Hypothalamus (tissue), 51 donors: ENCODE data around the gene RAP1A.
A peak's percentile ranks its signal among the peaks of the same experiment; 100 is the strongest.

Source experiments
- DNase-seq, 51 donors: peaks; one replicate each; lab custom pipeline; 2025; lab: John Stamatoyannopoulos, UW

RAP1A gene

DNA sequence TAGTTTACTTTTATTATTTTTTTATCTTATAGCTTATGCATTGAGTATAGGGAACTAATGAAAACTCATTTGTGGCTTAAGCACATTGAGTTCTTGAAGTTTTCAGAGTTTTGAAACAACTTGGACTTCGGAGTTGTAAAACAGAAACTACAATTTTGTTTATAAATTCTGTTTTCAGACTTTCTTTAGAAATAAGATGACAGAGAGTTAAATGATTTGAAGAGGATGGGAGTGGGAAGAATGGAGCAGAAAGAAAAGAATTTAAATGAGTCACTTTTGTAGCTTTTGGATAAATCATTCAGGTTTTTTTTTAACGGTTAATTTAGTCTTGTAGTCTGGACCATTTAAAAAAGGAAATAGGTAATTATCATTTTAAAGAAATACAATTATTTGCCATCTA lies 87.3 kb downstream of the RAP1A start:
- DNase-seq = no peak

DNA sequence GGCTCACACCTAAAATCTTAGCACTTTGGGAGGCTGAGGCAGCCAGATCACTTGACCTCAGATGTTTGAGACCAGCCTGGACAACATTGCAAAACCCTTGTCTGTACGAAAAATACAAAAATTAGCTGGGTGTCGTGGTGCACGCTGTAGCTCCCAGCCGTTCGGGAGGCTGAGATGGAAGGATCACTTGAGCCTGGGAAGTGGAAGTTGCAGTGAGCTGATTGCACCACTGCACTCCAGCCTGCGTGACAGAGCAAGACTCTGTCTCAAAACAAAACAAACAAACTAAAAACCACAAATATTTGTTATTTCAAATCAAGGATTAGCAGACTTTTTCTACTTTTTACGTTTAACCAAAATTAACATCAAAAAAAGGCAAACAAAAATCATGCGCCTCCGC lies 88.3 kb downstream of the RAP1A start:
- DNase-seq = no peak

DNA sequence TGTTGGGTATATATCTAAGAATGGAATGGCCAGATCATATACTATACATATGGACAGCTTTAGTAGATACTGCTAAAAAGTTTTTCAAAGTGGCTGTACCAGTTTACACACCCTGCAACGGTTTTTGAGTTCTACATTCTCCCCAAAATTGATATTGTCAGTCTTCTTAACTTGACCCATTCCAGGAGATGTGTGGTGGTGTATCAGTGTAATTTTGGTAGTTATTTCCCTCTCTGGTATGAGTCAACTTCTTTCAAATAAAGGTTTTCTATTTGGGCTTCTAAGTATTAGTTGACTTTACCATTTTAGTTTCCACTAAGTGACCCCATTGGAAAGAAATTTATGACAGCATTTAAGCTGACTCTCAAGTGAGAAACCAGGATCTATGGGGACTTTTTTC lies 90.4 kb downstream of the RAP1A start:
- DNase-seq = no peak

DNA sequence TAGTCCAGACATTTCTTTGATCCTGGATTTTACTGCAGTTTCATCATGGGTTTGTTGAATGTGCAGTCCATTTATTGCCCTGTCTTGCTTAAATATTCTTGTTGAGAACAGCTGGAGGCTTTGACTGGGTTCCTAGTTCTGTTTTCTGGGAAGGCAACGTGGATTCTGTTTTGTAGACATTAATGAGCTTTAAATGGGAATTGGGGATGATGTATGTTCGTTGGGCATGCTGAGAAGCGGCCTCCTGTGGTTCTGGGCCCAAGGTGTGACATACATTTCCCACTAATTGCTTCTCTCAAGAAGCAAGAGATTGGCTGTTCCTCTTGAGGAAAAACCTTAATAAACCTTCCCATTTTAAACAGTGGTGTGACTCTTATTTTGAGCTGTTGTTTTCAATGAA lies 96.7 kb downstream of the RAP1A start:
- DNase-seq = no peak

DNA sequence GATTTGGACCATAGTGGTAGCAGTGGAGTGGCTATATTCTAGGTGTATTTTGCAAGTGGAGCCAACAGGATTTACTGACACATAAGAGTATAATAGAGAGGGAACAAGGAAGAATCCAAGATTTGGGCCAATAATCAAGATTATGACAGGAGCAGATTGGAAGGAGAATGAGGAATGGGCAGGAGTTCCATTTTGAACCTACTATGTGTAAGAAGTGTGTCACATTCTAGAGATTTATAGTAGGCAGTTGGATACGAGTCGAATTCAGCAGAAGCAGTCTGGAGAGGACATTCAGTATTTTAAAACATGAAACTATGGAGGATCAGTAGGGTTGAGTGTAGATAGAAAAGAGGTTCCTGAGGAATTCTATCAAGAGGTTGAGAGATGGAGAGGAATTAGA lies 97.9 kb downstream of the RAP1A start:
- no peak for DNase-seq

DNA sequence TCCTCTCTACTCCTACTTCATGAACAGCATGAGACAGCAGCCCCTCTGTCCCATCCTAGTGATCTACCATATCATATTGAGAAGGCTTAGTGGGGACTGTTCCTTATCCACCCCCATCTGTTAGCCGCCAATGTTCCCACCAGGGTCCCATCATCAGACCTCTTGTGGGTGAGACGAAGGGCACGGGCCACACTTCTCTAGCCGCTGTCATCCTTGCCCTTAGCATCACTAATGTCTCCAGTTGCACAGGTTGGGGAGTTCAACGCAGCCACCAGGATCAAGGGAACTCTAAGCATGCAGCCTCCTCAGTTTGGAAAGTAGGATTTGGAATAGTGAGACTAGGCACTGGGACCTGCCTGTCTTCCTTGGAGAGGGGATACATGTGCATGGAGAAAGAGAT lies 99.5 kb downstream of the RAP1A start:
- DNase-seq = no peak

DNA sequence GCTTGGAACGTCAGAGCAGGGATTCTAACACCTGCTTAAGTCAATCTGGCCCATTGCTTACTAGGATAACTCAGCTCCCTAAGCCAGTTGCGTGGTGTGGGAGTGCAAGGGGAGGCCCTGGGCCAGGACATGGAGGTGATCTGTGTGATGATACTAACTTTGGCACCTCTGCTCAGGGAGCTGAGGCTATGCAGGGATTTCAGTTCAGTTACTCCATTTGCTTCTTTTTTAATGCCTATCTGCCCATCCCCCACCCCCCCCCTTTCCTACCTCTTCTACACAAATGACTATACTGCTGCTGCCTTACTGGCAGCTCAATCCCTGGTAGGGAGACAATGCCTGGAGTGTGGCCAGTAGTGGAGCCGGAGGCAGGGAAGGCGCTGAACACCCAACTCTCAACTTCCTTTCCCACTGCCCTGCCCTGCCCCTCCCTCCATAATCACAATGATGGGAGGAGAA lies 100.1 kb downstream of the RAP1A start:
- no peak for DNase-seq

DNA sequence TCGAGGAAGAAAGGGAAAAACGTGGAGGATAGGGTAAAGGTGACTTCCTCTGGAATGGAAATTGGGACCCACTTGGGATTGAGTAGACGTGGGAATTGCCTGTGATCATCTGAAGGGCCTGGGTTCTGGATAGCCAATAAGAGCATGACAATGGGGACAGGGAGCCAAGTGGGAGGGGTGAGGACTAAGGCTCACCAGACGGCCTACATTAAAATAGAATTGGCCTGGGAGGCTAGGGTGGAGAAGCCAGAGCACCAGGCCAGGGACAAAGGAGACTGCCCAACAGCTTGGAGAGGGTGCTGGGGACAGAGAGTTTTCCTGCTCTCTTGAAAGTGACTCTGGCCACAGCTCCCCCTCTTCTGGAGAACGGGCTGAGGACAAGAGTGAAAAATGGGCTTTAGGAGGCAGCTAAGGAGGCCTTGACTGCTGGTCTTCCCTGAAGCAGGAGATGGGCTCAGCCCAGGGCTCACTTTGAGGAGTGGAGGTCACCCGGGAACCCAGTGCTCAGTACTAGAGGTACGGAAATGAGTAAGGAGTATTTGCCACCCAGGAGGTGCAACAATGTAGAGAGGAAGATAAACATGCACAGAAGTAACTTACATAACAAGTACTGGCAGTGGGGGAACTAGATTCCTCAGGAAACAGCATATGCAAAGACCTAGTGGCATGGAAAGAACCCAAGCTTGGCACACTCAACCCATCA lies 100.8 kb downstream of the RAP1A start:
- DNase-seq = no peak

DNA sequence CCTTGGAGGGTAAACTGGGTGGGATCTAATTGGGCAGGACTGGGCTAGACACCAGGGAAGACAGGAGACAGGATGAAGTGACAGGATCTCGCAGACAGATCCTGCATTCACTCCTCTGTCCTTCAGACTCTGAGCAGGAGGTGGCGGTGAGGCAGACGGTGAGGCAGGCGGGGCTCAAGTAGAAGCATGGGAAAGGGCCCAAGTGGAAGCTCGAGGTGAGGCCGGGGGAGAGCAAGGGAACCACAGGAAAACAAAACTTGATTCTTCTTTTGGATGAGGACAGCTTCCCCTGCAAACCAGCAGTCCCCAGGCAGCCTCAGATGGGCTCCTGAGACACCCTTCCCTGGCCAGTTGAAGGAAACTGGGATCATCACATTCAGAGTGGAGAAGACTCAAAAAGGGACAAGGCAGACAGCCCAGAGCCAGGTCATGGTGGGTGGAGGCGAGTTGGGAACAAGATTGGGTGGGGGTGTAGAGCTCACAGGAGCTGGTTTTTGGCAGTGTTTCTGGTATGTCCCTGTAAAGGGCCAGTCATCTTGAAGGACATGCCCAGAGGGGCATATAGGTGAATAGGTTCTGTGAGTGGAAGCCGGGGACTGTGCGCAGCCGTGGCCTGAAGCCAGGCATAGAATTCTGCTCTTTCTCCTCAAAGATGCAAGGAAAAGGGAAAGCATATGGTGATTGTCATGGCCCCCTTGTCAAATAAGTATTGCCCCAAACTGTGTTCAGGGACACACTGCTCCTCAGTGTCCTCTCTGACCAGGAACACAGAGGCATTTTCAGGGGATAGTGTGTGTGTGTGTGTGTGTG lies 101.6 kb downstream of the RAP1A start:
- DNase-seq = peak in 1 of 51 donors; percentile 22

DNA sequence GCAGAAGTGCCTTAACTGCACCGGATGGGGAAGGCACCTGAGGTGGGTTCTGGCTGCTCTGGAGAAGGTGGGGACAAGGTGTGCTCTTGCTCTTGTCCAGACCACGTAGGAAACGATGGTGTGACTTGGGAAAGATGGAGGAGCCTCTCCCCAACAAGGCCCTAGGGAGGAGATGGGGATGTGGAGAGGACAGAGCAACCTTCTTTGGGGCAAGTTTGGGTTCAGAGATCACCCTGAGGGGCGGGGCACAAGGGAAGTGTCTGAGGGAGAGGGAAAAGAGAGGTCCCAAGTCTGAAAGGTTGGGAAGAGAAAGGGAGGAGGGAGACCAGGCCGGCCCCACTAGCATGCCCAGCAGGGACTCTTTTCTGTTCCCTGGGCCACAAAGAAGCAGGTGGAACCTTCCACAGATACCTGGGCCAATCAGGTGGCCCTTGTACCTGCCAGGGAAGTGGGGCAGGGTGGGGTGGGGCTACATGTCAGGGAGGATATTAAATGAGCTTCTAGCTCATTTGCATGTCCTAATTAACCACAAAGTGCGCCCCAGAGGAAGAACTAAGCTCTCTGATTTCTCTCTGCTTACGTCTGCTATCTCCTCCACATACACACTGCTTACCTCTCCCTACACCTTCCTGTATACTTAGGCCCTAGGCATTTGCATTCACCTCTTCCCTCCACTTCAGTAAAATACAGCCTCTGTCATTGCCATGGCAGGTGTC lies 103.7 kb downstream of the RAP1A start:
- DNase-seq = no peak

DNA sequence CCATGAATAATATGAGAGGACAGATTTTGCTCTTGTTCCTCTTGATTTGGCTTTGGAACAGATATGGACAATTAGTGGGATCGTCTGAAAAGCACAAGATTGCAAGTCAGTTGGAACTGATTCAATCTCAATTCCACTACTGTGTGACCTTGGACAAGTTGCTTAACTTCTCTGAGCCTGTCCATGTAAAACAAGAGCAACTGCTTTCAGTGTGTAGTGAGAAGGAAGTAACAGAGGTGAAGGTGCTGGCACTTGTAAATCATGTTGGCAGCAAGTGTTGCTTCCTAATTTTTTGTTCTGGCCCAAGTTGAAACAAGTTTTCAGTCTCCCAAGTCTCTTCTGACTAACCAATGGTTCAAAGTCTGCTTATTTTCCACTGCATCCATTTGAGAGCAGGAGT lies 104.3 kb downstream of the RAP1A start:
- no peak for DNase-seq

DNA sequence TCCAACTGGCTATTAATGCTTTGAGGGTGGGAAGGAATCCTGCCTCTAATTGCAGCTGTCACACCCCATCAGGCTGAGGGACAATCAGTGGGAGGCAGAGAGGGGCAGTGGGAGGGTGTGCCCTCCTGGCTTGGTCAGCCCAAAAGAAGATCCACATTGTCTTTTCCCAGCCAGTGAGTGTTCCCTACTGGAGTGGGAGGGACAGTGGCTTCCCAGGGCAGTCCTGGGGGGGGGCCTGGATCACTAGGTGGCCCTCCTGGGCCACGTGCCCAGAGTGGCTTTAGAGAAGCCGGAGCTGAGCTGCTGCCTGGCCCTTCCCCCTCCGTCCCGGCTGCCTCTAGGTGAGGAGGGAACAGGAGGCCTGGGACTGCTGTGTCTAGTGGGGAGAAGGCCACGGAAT lies 105.6 kb downstream of the RAP1A start:
- DNase-seq = peak in 17 of 51 donors; percentile 15 to 57 (median 38)

DNA sequence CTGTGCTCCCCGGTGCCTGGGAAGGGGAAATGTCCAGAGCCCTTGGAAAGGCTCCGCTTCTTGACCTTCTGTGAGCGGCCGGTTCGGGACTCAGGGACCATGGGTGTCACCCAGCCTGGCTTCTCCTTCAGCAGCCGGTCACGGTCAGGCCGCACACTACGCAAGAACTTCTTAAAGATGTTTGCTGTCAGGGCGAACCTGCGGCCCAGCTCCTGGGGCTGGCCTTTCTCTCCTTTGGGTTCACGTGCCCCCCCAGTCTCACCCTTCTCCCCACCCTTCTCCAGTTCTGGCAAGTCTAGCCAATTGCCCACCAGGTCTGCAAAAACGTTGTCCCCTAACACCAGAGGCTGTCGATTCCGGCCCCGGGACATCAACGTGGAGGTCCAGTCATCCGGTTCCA lies 107.5 kb downstream of the RAP1A start:
- no peak for DNase-seq

DNA sequence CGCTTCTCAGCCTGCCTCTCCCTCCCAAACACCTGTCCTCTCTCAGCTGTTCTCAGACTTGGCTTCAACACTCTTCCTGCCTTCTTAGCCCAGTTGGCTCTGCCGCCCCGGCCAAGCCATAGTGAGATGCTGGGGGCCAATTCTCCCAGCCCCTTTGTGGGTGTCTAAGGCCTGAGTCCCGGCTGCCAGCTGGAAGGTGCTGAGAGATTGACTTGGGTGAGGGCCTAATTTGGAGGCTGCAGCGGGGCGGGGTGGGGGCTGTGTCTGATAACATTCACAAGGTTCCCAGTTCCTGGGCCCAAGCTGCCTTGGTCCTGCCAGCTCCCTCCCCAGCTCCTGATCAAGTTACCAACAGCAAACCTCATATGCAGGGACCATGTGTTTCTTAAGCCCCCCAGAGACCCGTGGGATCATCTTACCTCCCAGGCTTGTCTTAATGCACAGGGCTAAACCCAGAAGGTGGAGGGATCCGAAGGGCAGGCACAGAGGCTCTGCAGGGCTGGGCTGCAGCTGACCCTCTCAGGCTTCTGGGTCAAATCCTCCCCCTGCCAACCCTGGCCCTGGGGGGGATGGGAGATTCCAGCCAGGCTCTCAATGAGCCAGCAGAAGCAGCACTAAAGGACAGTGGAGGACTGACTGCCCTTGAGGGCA lies 109.8 kb downstream of the RAP1A start:
- peak in 9 of 51 donors; percentile 16 to 52 (median 25) for DNase-seq

DNA sequence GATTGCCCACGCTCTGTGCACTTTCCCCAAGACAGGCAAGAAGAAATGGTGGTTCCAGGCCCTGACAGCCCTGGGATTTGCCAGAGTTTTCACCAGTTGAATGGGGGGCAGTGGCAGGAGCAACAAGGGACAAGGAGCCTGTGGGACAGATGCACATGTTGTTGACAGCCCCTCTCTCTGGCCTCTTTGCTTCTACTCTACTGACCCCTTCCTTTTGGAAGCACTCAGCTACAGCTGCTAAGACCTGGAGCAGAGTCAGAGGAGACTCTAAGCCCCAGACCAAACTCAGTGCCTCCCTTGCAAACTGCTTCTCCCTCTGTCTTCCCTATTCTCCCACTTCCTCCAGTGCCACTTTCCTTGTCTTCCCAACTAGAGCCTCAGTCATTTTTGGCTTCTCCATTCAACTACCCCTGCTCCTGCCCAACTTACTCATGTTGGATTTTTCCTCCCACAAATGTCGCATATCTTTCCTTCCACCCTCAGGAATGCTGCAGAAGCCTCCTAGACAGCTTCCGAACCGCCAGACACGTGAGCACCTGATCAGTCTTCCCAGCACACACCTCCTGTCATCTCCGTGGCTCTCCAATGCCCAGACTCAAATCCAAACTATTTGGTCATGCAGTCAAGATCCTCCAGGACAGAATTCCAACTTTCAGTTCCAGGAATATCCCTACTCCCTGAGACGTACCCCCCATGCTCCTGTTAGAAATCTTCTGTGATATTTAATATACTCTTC lies 110.5 kb downstream of the RAP1A start:
- DNase-seq = peak in 1 of 51 donors; percentile 28

DNA sequence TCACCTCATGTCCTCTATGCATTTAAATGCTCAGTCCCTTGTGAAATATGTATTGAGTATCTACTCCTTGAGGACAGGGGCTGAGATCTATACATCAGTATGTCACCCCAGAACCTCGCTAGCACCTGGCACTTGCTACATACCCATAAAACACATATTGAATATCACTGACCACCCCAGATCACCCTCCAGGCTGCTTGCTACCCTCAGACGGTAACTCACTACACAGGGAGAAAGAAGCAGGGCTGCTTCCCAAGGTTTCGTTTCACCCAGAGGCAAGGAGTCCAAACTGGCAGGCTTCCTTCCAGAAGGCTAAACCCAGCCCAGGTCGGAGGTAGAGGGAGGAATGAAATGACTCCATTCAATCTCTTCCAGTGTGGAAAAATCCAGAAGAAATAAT lies 111.1 kb downstream of the RAP1A start:
- DNase-seq = no peak

DNA sequence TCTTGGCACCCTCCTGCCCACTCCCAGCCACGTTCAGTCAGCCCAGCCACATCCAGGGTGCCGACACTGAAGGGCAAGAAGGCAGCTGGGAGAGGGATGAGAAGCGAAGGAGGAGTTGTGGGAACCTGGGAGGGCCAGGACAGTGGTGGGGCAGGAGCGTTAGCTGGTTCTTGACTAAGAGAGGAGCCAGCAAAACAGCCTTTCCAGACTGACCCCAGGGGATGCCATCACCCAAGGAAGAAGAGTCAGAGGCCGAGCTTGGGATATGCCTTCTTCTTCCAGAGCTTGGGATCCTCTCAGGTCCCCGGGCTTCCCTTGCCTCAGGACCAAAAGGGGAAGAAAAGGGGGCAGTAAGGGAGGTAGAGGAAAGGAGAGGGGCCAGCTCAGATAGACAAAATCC lies 112.4 kb downstream of the RAP1A start:
- no peak for DNase-seq

DNA sequence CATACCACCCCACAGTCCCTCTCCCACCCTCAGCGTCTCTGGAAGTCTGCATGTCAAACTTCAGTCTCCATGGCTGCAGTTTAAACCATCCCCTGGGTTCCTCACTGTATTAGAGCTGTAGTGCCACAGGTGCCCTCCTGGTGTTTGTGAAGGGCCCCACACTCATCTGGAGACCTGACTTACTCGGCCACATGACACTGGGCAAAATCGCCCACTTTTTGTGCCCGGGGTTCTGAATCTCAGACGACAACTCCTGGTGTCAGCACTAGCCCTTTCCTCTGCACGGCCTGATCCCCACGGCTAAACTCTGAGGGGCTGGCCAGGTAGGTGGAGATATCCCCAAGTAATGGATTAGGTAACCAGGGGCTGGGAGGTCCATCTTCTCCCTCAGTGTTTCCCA lies 113.1 kb downstream of the RAP1A start:
- no peak for DNase-seq

DNA sequence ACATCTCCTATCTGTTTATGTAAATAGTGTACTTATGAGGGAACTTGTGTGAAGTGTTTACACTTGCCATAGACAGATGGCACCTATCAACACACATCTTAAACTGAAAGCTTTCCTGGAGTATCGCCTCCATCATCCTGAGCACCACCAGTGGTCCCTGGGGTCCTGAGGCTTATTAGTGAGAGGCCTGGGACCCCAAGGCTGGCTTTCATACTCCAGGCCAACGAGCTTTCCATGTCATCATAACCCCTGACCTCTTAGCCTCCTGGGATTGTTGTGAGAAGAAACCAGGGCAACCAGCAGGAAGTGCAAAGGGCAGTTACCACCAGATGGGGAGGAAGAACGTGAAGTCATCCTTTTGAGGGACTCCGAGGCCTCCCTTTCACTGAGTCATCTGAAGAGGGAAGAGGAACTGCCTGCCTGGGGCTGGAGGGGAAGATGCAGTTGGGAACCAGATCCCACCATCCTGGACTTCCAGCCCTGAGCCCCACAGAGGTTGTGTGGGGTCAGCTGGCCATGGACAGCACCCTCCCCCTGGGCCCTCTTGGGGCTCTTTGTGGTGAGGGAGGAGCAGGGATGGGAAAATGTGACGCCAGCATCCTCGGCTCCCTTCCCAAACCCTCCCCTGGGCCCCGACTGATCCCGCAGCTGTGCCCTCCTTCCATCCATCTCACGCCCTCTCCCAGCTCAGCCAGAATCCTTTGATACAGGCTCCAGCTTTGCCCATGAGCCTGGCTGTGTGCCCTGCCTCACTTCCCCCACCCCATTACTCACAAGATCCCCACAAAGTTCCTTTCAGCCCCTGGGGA lies 113.8 kb downstream of the RAP1A start:
- peak in 22 of 51 donors; percentile 17 to 56 (median 35) for DNase-seq

DNA sequence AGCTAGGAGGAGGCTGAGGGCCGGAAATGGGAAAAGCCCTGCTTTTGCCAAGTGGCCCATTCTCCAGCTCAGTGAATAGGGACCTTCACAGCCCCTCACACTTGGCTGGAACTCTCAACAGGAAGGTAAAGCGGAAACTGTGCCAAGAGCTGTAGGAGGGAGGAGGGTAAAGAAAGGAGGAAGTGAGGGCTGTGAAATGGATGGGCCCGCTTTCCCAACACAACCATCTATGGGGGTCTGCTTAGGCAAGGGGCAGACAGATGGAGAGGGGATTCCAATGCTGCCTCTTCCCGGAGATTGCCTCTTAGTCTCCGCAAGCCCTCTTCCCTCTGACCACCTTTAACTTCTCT lies 114.4 kb downstream of the RAP1A start:
- no peak for DNase-seq
